Measurements from ENCODE around the gene GLIS1.

The GLIS1 gene

DNA sequence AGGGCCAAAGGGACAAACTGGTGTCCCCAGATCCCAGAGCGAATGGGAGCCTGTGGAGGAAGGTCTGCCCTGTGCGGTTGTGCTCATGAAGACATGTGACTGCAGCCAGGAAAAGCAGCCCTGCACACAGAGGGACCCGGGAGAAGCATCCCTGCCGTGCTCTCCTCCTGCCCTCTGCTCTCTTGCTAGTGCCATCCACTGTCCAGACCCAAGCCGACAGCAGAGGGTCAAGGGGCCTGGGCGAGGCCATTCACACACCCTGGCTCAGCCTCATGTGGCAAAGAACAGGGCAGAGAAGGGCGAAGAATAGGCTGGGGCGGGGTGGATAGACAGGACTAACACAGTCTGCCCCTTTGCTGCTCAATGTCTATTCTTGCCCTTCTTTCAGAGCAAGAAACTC, 262.4 kb downstream of the GLIS1 start:
- DNase-seq: no peak

DNA sequence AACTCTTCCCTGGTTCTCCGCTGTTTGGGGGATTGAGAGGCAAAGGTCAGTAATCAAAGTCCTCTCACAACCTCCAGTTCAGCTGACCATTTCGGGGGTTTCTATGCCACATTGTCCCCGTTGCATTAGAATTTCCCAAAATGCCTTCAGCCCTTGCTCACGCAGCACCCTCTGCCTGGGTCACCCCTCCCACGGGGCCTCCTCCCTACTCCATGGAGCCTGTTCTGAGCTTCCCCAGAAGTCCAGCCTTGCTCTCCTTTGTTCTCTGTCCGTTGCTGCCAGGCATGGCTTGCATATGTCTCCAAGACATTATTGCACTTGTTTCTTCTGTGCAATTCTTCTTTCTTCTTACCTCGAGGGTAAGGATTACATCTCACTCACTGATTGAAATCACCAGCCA, 263.3 kb downstream of the GLIS1 start:
- DNase-seq: no peak

DNA sequence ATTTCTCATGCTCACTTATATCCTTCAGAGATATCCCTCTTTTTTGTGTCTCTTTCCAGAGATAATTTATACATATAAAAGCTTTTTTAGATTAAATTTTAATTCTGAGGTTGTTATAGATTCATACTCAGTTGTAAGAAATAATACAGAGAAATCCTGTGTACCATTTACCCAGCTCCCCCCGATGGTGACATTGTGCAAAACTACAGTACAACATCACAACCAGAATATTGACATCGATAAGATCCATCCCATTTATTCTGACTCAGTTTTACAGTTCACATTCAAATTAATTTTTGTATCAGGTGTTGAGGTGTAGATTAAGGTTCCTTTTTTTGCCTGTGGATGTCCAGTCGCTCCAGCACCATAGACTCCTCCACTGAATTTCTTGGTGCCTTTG, 265.5 kb downstream of the GLIS1 start:
- DNase-seq: no peak

DNA sequence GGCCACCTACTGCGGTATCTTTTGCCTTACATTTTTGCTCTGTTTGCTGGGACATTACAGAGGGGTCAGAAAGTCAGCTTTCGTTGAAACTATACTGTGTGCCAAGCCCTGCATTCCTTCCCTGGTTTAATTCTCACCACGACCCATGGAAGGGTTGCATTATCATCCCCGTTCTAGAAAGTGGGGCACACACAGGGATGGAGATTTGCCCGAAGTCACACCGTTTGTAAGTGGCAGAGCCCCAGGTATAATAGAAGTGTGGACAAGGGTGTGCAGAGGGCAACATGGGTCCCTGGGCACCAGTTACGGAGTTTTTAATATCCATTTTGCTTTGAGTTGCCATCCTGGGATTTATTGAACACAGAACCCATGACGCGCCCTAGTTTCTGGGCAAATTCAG, 268.0 kb downstream of the GLIS1 start:
- DNase-seq: peak; percentile 40

DNA sequence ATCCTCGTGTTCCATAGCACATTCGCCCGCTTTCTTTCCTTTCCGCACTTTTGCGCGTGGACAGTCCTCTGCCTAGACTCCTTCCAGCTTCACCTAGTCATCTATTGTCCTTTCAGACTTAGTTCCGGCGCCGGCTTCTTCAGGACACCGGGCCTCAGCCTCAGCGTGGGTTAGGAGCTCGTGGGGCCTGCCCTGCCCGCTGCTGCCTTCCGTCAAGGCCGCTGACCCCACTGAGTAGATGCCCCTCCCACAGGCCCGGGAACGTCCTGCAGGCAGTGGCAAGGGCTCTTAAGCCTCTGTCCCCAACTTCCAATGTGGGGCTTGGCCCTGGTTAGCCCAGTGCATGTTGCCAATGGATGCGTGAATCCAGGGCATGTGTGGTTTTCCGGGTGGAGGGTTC, 268.4 kb downstream of the GLIS1 start:
- DNase-seq: peak; percentile 30

DNA sequence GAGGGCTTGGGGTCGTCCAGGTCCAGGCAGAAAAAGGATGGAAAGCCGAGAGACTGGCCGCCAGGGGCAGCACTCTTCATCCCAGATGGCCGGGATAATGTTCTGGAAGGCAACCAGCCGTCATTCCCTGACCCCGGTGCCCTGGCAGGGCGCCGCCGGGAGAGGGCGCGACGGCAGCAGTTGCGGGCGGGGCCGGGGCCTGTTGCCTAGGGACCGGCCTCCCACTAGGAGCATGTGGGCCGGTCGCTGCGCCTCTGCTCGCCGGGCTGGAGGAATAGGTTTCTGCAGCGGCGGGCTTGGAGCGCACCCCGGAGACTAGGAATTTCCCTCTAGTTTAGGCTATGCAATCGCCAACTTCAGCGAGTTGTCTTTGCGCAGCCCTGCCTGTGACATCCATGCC, 268.8 kb downstream of the GLIS1 start:
- DNase-seq: peak; percentile 41

DNA sequence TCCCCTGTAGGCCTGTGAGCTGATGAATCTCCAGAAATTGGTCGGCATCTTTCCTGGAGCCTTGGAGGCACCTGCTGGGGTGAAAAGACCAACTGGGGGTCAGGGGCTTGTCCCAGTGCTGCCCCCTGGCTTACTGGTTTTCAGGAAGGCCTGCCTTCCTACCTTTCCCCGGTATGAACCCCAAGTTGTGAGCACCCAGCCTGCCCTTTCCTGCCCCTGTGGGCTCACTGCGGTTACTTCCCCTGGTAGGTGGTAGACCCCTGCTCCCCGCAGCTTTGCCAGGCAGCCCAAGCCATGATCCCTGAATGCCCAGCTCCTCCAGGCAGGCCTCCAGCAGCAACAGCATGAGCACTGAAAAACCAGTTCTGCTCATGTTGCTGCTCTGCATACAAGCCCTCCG, 269.6 kb downstream of the GLIS1 start:
- peak; percentile 44 for DNase-seq

DNA sequence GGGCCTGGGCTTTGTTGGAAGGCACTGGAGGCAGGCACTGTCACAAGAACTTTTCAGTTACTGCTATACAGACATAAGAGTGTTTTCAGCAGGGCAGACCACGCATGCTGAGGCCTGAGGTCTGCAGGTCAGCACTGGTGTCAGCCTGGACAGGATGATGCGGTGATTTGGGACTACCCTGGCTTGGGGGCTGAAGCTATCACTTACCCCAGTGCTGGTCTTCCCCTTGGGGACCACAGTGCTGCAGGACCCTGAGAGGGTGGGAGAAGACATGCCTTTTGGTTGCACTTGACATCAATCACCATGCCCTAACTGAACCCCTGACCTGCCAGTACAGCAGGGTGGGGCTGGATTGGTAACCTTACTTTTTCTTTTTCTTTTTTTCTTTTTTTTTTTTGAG, 270.6 kb downstream of the GLIS1 start:
- DNase-seq: peak; percentile 41

DNA sequence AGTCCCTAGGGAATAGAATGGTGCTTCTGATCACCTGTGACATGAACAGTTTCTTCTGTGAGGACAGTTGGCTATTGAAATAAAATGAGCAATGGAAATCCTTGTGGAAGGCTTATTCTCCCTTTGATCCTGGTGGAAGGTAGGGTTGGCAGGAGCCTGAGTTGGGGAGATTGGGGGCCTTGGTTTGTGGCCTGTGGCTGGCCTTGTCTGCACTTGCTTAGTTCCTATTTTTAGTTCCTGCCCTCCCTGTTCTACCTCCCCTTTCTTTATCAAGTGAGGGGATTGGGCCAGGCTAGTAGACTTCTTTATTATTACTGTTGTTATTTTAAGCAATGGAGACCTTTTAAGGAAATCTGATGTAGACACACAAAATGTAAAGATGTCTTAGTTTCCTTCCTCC, 271.6 kb downstream of the GLIS1 start:
- peak; percentile 32 for DNase-seq

DNA sequence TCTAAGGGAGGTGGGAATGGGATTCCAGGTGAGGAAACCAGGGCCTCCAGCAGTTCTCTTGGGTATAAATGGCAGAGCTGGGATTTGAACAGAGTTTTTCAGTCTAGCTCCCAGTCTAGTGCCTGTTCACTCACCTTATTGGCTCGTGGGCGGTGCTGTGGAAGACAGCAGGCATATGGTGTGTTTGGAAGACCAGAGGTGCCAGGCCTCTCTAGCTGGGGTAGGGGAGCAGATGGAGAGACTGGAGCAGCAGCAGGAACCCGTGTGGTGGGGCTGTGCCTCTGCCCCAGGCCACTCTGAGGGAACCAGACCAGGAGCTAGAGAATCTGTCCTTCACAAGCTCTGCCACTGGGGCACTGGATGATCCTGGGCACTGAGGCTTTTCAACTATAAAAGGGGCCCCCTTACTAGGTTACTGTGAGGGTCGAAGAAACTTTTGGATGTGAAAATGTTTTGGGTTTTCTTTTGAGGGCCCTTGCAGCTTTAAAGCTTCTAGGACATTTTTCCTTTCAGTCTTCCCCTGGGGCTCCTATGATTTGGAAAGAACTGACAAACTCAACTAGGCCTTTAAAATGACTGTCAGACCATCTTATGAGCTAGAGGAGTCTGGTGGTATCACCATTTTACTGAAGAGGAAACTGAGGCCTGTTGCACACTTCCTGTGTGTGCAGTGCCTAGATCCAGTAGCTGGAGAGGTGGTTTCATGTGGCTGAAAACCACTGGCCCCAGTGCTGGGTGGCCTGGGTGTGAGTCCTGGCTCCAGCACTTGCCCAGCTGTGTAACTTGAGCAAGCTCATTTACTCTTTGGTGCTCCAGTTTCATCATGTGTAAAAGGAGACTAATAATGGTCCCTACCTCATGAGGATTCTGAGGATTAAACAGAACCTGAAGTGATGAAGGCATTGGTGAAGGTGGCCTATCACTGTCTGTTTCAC, 273.7 kb downstream of the GLIS1 start:
- DNase-seq: peak; percentile 19

DNA sequence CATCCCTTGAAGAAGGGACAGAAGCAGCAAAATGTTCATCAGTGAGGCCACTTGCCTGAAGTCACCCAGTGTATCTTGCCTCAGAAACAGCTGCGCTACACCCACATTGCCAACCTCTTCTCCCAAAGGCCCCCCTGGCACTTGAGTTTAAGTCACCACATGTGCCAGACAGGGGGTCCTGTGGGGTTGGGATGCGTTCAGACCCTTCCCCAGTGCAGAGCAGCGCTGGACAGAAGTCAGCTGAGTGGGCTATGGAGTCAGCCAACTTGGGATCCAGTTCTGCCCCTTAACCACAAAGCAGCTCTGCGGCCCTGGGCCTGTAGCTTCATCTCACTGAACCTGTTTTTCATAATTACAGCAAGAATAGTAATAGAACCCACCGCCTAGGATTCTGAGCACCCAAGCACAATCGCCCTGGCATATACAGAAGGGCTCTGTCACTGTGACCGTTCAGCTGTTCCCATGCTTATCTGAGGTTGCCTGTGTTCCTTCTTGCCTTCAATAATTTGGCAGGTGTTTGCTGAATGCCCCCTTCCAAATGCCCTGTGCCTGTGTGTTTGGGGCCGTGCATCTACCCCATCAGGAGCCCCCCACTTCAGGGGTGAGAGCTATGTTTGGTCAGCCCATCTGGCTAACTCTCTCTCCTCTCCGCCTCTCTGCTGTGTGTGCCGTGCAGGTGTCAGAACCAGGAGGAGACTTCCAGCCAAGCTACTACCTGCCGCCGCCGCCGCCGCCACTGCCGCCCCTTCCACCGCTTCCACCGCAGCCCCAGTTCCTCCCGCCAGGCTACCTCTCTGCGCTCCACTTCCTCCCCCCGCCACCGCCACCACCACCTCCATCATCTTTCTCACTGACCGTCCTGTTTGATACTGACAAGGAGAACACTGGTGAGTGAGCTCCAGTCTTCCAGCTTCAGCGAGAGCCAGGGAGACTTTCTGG, 274.7 kb downstream of the GLIS1 start:
- DNase-seq: peak; percentile 43

DNA sequence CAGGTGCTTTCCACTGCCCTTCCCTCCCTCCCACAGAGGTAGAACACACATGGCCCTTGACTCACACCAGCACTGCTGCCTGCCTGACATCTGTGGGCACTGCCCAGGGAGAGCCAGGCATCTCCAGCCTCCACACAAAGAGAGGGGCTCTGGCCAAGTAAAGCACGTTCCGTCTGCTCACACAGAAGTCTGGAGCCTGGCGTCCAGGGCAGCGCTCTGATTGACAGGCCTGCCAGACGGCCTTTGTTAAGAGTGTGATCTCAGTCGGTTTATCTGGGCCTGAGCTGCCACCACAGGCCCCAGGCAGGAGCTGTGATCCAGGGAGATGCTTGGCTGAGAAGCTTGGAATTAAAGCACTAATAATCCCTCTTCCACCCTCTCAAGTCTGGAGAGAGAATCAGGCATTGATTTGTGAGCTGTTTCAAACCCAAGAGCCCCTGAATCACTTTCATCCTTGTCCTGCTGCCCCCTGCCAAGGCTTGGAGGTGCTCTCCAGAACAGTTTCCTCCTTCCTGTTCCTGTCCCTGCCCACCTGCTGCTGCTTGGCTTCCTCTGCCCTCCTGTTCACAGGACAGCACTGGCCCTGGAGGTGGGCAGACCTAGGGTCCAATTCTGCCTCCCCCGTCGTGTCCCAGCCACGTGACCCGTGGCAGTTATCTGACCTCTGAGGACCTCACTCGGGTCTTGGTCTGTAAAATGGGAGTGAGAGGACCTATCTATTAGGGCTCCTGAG, 276.0 kb downstream of the GLIS1 start:
- DNase-seq: peak; percentile 46

DNA sequence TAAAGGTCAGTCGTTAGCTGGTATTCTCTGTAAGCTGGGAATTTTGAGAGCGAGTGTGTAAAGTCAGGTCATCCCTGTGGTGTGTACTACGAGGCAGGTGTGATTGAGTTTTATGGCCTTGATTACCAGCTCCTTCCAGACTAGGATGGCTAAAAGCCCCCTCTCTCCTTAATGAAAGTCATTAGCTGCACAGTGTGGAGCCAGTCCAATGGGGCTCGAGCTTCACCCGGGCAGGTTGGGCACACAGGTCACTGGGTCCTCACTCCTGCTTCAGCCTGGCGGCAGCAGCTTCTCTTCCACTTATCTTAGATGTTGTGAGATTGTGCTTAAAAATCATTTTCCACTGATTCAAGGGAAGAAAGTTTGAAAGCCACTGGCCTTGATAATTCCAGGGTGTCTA, 276.8 kb downstream of the GLIS1 start:
- peak; percentile 32 for DNase-seq

DNA sequence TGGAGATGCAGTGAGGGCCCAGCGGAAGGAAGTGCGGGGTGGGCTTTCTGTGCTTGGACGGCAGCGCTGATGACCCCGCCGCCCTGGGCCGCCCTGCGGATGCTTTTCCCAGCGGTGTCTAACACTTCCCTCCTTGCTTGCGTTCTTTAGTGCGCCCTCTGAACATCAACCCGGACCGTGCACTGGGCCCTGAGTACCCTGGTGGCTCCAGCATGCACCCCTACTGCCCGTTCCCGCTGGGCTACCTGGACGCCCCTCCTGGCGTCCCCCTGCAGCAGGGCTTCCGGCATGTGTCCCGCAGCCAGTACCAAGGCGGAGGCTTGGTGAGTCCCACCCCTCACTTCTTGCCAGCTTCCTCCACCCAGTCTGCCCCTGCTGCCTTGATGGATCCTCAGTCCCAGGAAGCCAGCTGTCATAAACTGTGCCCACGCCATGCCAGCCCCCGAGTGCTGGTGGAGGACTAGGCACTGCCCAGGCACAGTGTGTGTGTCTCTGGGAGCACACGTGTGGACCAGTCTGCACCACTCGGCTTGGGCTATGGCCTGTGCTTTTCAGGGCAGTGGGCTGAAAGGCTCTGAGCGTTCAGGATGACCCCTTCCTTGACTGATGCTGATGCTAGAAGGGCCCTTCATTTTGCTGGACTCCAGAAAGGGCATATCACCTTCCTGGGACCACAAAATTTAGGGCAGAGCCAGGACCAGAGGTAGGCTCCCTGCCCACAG, 277.5 kb downstream of the GLIS1 start:
- peak; percentile 44 for DNase-seq

DNA sequence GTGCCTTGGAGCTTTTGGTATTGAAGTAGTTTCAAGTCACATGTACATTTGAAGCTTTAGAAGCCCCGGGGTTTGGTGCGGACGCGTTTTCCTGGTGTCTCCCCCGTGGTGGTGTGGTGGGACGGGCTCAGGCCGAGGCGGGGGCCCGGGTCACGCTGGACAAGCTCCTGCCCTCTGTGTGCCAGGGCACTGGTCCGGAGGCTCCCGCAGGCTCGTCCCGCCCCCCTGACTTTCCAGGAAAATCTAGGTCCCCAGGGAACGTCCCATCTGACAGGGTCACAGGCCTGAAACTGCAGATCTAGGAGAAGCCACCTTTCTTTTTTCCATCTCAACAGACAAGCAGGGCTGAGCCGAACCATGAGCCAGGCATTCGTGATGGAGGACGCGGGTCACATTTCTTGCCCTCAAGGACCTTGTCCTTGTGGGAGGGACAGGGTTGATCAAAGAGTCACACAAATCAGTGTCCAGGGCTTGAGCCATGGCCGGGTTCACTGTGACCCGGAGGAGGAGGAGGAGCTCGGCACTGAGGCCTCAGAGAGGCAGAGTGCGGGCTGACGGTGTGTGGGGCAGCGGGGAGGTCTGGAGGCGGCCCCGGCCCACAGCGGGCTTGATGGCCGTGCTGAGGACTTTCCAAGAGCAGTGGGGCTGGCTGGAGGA, 278.2 kb downstream of the GLIS1 start:
- DNase-seq: peak; percentile 46

DNA sequence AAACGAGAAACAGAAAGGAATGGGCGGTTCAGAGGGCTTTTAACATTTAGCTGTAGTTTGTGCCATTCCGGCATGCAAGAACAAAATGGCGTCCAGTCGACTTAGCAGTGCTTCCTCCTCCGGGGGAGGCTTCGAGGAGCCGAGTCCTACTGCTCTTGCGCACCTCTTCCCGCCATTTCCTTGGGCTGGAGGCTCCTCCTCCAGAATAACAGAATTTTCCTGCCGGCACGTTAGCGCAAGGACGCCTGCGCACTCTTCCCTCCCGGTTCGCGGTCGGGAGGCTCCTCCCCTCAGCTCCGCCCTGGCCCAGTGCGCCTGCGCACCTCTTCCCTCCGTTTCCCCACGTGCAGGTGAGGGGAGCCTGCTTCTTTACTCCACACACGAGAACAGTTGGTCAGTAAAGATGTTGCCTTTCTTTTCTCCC, 278.7 kb downstream of the GLIS1 start:
- peak; percentile 30 for DNase-seq

DNA sequence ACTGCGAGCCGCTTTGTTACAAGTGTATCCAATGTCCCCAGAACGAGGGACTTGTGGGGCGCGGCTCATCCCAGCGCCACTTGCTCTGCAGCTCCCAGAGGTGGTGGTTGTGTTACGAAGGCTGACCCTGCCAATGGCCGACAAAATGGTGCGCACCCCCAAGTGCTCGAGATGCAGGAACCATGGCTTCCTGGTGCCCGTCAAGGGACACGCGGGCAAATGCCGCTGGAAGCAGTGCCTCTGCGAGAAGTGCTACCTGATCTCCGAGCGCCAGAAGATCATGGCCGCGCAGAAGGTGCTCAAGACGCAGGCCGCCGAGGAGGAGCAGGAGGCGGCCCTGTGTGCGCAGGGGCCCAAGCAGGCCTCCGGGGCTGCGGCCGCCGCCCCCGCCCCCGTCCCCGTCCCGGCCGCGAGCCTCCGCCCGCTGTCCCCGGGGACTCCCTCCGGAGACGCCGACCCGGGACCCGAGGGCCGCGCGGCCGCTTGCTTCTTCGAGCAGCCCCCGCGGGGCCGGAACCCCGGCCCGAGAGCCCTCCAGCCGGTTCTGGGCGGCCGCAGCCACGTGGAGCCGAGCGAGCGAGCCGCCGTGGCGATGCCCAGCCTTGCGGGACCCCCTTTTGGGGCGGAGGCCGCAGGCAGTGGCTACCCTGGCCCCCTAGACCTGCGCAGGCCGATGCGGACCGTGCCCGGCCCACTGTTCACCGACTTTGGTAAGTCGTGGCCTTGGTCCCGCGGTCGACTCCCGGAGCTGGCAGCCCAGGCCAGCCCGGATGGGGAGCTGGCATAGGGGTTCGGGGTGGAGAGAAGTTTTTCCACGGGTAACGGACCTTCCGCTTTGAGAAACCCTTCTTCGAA, 279.4 kb downstream of the GLIS1 start, which contains the start of gene DMRTB1:
DMRTB1 (plus strand) TSS at position 79 of the 855 bp plus-strand sequence; CDS start at position 134, 55 bp downstream.
- peak; percentile 46 for DNase-seq

DNA sequence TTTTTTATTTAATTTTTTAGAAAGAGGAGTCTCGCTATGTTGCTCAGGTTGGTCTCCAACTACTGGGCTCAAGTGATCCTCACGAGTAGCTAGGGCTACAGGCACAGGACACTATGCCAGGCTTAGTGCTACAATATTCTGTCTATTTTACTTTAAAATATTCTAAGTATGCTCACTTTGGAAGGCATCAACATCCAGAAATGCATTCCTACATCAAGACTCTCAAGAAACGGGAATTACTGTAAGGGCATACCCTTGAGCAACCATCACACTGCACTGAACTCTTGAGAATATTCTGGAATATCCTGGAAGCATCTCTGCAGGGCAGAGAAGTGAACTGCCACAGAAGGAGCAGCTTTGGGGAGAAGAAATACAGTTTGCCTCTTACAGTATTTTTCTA, 280.3 kb downstream of the GLIS1 start:
- DNase-seq: no peak

Data from activated CD8-positive, alpha-beta memory T cell treated with anti-CD3 and anti-CD28 coated beads for 24 hours (primary cell).